Measurements from ENCODE around the gene TLCD1.

Gene TLCD1

DNA sequence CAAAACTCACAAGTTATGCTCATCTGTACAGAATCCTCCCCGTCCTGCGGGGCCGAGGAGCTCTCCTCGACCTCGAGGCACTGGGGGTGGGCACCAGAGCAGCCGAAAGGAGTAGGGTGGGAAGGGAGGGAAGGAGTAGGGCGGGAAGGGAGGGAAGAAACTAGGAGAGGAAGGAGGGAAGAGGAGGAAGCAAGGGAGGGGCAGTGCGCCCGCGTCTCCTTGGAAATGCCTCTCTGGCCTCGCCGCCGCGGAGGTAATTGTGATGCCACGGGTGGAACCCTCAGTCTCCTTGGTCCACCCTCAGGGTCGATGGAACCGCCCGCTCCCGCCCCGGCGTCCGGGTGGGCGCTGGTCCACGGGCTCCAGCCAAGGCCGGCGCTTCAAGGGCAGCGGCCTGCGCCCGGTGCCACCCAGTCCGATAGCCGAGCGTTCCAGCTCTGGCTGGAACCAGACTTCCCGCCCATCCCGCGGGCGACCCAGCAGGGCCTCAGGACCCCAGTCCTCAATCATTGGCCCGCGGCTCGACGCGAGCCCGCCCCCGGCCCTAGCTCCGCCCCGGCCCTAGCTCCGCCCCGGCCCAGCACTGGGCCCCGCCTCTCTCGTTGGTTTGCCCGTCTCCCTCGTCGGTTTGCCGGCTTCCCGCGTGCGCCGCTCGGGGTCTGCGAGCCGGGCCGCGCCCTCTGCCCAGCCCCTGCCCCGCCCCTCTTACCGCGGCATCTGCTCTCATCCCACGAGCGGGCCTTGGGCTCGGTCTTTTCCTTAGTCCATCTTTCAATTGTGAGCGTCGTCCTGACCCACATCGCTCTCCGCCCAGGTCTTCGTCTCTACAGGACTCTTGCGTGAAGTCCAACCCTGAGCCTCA, 14.9 kb downstream of the TLCD1 start:
- peak; percentile 87 for DNase-seq

DNA sequence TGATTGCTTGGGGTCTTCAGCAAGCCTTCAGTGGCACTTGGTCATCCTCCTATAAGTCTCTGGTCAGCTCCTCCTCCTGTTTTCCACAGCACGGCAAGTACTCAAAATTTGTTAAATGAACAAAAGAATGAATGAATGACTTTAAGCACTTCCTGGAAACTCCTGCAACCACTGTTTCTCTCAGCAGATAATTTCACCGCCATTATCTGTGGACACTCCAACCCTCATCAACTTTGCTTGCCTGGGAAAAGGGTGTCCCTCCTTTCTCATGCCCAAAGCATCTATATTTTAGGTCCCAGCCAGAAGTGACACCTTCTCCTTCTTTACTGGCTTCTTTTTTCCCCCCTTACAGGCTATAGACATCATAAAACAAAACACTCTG, 18.7 kb downstream of the TLCD1 start:
- DNase-seq = no peak

DNA sequence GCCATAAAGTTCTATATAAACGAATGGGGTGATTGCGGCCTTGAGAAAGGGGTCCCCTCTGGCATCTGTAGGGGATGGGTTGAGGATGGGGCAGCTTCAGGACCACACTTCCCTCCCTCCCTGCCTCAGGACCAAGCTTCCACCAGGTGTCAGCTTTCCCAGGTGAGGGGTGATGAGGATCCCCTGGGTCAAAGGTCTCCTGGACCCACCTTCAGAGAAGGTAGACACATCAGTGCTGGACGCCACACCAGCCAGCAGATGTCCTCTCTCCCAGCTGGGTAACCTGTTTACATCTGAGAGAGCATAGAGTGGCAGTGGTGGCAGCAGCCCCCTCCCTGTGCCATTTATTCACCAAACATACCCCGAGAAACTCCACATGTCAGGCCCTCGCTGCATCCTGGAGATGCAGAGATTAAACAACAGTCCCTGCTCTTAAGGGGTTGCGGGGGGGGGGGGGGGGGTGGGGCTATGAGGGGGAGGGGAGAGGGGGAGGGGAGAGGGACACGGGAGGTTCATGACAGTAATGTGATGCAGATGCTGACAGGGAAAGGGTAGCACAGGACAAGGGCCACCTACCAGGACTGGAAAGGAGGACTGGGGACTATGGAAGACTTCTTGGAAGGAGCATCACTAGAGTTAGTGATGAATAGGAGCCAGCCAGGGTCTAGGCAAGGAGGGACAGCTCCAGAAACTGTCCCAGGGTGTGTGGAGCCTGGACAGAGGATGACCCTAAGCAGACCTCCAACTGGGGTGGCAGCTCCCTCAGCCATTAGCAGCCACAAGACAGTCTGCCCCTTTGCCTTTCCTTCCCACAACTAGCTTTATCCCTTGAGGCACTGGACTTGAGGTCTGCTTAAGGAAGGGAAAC, 19.3 kb downstream of the TLCD1 start:
- no peak for DNase-seq

DNA sequence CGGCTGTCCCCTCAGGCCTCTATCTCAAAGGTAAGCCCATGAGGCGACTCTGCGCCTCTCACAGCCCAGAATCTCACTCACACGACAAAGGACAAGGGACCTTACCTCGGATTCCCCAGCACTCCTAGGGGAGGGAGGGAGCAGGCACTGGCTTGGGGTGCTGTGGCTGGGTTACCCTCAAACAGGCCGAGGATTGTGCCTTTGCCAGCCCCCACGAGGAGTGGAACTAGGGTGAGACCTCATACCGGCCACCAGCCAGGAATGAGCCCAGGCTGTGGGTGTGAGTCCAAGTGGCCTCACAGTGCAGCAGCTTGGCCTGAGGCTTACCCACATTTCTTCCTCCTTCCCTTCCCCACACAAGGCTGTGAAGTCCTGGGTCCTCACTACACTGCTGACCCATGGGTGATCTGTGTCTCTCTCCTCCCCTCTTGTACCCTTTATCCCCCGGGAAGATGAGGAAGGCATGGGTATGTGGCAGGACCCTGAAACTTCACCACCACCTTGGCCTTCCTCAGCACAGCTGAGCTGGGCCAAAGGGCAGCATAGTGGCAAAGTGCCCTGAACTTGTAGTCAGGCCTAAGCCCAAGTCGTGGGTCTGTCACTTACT, 20.2 kb downstream of the TLCD1 start:
- DNase-seq = no peak

DNA sequence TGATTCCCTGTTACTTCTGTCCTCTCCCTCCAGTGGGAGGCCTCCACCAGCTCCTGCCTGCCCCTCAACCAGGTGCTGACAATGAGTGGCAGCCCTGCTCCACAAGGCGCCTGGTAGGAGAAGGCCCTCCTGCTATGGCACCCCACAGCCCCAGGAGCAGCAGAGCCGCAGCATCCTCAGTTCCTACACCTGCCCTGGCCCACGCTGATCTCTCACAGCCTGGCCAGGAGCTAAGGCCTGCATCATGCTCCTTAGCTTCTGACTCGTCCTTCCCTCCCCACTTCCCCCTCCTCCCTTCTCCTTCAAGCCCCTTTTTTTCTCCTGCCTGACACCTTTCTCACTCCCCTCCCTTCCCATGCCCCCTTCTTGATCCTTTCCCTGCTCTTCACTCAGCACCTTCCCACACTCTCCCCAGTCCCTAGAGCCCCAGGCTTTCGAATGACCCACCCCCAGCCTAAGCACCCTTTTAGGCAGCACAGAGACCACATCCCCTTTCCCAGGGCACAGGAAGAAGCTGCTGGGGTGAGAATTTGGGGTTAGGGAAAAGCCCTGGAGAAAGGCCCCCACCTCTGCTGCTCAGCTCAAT, 20.9 kb downstream of the TLCD1 start:
- DNase-seq = no peak

DNA sequence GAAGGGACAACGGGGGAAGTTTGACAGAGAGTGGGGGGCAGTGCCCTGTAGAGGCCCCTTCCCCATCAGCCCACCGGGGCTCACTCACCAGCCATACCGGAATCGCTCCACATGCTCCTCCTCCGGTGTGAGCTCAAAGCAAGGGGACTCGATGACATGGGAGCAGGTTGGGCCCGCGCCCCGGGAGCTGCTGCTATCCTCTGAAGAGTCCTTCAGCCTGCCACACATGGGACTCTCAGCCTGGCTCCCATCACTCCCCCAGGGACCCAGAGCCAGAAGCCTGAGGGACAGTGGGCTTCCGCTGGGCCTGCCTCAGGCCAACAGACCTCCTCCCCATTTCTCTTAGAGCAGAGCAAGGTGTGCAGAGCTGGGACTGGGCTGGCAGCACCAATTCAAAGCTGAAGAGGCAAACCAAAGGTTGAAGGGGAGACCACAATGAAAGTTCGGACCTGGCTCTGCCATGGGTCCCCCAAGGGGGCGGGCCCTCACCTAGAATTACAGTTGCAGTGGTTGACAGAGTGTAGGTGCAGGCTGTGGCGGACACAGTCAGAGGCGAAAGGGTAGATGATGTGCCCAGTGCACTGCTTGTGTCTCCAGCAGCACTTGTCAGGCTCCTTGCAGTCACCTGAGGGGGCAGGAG, 21.7 kb downstream of the TLCD1 start:
- no peak for DNase-seq

DNA sequence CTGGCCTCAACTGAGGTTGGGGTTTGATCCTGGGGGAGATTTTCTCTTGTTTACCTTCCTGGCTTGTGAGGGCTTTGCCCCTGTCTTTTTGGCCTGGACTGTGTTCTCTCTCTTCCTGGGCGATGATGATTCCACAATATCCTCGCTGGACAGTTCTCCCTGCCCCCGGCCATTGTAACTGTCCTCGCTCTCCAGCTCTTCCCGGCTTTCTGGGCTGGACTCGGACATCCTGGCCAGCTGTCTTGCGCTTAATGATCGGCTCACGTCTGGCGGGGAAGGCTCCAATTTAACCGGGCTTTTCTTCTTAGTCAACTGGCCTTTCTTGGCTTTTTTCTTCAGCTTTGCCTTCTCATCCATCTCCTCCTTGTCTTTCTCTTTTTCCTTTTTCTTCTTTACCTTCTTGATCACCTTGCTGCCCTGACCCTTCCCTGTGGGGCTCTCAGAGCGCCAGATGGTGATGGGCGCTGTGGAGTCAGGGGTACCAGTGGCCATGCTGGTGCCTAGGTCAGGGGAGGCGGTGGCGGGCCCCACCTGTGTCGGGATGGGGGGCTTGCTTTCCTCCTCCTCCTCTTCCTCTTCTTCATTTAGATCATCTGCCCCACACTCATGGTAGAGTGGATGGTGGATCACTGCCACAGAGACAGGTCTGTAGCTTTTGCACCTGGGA, 22.3 kb downstream of the TLCD1 start:
- DNase-seq = no peak

DNA sequence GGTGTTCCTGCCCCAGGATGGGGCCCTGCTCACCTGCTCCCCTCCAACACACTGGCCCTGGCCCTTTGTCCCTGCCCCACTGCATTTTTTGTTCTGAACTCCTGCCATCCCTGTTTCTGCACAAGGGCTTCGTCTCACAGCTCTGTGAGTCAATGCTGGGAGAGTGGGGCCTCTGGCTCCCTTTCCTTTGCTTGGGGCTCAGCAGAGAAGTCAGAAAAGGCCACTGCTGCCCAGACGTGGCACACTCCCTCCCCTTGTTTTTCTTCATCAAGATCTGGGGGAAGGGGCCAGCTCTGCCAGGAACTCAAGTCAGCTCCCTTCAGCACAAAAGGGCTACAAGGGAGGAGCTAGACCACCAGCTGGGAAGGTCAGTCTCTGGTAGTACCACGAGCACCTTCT, 23.3 kb downstream of the TLCD1 start:
- DNase-seq = no peak

DNA sequence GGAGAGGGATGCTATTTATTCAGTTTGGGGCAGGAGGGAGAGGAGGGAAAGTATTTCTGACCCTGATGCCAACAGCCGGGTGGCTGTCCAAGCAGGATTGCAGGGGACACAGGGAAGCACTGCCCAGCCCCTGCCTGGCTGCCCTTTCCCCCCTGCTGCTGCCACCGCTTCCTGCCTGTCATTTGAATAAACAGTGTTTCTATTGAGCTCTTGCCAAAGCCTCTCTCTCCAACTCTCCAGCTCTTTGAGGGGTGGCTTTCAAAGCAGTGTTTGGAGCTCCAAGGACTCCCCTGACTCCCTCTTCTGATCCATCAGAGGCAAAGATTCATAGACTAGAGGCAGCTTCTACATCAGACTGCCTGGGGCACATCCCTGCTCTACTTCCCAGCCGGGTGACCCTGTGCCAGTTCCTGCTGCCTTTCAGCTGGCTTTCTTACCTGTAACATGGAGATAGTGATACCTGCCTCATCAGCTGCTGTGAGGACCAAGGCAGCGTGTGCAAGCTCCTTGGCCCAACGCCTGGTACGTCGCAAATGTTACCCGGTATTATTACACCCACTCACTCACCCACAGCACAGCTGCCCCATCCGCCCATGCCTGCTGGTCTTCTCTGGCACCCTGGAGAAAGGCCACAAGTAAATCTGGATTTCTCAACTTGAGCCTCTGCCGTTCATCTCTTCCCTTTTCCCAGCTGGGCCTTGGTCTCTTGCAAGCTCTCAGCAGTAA, 23.8 kb downstream of the TLCD1 start:
- no peak for DNase-seq

DNA sequence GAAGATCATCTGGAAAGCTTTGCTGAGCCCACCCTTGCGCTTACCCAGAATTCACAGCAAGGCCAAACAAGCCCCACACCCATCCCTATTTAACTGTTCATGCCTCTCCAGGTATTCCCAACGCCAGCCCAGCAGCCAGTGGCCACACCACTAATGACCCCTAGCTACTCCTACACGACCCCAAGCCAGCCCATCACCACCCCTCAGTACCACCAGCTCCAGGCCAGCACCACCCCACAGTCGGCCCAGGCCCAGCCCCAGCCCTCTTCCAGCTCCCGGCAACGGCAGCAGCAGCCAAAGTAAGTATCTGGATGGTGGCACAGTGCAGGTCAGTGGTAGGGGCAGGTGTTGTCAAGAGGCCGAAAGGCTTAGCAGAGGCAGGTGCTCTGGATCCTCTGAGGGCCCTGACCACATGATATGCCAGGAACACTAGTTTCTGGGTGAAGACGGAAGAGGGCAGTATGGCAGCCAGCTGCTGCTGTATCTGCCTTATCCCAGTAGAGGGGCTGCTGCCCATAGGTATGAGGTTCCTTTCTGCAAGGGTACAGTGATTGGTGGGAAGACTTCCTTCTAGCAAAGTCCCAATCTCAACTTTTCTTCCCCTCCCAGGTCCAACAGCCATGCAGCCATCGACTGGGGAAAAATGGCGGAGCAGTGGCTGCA, 25.1 kb downstream of the TLCD1 start:
- DNase-seq = no peak

DNA sequence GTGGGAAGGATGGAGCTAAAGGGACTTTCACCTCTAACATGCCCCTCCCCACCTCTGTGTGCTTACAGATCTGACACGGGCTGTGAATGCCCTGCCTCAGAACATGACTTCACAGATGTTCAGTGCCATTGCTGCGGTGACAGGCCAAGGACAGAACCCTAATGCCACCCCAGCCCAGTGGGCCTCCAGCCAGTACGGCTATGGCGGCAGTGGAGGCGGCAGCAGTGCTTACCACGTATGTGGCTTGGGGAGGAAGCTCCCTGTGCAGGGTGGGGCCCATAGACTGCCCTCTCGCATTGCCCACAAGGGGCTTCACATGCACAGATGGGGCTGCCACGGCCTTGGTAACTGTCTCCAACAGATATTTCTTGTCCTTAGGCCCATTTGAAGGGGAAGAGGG, 25.8 kb downstream of the TLCD1 start:
- no peak for DNase-seq

DNA sequence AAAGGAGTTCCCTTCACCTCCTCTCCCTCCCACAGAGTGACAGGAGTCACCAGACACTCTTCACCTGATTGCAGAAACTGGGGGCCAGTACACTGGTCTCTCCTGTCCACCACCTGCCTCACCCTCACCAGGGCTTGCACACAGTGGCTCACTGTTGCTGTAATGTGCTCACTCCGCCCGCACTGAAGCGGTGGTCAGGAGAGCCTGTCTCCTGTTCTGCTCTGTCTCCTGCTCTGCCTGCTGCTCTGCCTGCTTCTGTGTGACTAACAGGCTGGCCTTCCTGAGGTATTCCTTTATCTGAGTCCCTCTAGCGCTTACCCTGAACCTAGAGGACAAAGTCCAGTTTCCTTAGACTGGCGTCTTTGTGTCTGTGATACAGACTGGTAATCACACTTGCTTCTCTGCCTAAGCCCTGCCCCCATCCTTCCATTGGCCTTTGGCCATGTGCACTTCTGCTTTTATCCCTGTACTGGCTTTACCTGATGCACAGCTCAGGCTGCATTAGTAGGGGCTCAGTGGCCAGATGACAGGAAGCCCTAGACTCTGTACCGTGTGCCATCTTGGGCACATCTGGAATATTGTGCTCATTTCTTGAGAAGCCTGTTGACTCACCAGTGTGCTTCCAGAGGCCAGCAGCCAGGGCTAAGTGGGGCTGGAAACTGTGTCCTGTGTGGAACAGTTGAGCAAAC, 27.6 kb downstream of the TLCD1 start:
- no peak for DNase-seq

DNA sequence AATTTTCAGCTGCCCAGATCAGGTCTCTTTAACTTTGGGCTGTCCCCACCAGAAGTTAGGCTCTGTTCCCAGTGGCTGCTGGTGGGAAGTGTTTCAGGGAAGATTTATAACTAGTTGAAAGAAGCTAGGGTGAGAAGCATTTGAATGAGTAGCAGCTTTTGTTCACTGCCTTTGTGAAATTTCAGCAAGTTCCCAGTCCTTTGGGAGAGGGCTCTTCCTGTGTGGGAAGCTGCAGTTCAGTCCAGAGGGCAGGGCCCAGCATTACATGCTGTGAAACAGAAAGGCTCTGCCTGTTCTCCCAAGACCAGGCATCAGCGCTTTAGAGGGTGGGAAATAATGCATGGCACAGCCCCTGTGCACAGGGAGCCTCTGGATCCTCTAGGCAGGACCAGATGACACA, 32.2 kb downstream of the TLCD1 start:
- DNase-seq = no peak

DNA sequence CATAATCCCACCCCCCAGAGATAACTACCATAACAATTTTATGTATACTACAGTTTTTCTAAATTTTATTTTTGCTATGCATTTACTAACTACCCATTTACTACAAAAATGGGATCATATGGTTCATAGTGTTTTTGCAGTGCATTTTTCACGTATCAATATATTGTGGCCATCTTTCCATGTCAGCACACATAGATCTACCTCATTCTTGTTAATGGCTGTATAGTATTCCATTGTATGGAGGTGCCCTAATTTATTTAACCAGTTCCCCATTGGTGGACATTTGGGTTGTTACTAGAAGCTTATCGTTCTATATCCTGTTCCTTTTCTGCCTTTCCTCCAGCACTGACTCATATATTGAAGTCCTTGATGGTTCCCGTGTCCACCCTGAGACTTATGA, 37.0 kb downstream of the TLCD1 start:
- DNase-seq = no peak

DNA sequence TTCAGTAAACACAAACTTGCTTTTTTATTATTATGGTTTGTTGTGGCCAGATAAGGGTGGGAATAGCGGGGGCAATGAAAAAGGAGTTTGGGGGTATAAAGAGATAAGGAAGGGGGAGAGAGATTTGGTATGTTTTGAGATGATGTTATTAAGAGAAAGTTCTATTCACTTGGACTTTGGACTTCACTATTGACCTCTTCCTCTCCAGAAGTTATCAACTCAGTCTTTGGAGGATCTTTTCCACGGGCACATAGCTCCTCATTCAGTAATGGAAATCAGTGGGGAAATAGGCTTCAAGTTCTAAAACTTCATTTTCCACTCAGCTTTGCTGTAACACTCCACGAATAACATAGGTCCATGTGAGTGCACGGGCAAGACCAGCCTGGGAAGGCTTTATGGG, 37.6 kb downstream of the TLCD1 start:
- DNase-seq = no peak

DNA sequence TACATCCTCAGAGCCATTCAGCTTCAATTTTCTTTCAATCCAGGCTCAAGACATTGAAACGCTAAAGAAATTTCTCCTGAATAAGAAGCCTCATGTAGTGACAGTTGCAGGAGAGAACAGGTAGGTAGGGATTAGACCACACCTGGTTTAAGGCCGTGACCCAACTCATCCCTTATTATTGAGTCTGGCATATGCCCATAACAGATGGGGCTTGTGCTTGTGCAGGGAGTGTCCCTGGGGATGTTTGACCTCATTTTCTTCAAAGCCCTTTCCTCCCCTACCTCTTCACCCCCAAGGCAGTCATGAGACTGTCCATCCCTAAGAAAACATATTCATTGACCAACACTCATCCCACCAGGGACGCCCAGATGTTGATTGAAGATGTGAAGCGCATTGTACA, 39.7 kb downstream of the TLCD1 start:
- DNase-seq = no peak

DNA sequence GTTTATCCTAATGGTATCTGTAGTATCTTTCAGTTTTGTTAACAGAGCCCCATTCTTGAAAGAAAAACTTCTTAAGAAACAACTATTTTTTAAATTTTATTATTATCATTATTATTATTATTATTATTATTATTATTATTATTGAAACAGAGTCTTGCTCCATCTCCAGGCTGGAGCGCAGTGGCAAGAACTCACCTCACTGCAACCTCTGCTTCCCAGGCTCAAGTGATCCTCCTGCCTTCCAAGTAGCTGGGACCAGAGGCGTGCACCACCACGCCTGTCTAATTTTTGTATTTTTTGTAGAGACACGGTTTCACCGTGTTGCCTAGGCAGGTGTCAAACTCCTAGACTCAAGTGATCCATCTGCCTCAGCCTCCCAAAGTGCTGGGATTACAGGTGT, 40.7 kb downstream of the TLCD1 start:
- no peak for DNase-seq

DNA sequence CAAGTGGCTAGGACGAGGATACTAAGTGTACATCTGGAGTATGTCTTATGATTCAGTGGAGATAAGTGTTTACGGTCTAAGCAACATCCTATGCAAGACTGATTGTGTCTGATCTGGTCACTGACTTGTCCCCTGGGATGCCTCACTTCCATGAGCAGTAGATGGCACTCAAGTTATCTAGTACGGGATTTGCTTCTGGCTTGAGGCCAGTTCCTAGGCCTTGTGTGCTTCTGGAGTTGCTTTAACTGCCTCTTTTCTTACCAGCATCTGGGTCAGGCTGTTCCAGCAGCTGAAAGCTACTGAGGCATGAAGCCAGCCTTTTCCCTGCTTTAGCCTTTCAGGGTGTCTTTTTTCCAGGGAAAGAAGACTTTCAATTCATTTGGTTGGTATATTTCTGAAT, 41.1 kb downstream of the TLCD1 start:
- DNase-seq = peak; percentile 26

DNA sequence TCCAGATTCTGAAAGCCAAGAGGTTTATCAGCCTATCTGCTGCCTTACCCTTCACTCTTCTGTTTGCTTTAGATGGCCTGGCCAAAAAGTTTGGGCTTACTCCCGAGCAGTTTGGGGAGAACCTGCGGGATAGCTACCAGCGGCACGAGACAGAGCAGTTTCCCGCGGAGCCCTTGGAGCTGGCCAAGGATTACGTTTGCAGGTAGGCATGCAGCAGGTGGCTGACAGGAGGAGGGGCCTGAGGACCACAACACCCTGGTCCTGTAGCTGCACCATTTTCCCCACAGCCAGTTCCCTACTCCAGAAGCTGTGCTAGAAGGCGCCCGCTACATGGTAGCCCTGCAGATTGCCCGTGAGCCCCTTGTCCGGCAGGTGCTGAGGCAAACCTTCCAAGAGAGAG, 43.4 kb downstream of the TLCD1 start:
- DNase-seq = no peak

DNA sequence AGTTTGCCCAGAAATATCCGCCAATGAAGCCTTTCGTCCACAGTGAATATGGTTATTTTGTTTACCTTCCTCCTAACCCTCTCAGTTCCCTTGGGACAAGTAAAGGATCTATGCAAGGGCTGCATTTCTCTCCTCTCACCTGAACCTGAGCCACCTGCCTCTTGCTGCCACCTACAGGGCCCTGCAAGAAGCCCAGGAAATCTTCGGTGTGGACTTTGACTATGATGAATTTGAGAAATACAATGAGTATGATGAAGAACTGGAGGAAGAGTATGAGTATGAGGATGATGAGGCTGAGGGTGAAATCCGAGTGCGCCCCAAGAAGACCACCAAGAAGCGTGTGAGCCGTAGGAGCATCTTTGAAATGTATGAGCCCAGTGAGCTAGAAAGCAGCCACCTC, 50.1 kb downstream of the TLCD1 start:
- no peak for DNase-seq

Data from HCEC 1CT (cell line).